Measurements from ENCODE around the gene SLC5A10.
"Not testable (repeated sequence)": the region's sequence is repeated elsewhere in the genome, so short reads cannot be mapped to it uniquely, and the experiment has no call there.

SLC5A10 gene

GRCh38 chr17:18917506-18918032, 34.4 kb upstream of the SLC5A10 start:
- DNase-seq (ENCODE audit: low spot score) = no peak
- TF ChIP-seq CTCF (IDR thresholded peaks at IDR 0.05; ENCODE audit: borderline replicate concordance, control extremely low read depth, extremely low read depth, insufficient read depth, missing control alignments) = no peak
- in situ Hi-C loops (cut with MboI; ENCODE audit: low sequenced_read_pairs, unreplicated experiment) = no loop called here

GRCh38 chr17:18919963-18920362, 32.0 kb upstream of the SLC5A10 start:
- TF ChIP-seq CTCF (IDR thresholded peaks at IDR 0.05; ENCODE audit: borderline replicate concordance, control extremely low read depth, extremely low read depth, insufficient read depth, missing control alignments) = no peak
- DNase-seq (ENCODE audit: low spot score) = no peak
- in situ Hi-C loops (cut with MboI; ENCODE audit: low sequenced_read_pairs, unreplicated experiment) = no loop called here

GRCh38 chr17:18920911-18921441, 31.0 kb upstream of the SLC5A10 start:
- in situ Hi-C loops (cut with MboI; ENCODE audit: low sequenced_read_pairs, unreplicated experiment) = no loop called here
- no peak for DNase-seq (ENCODE audit: low spot score)
- no peak for TF ChIP-seq CTCF (IDR thresholded peaks at IDR 0.05; ENCODE audit: borderline replicate concordance, control extremely low read depth, extremely low read depth, insufficient read depth, missing control alignments)

- DNase-seq (ENCODE audit: low spot score) = no peak
- no peak for TF ChIP-seq CTCF (IDR thresholded peaks at IDR 0.05; ENCODE audit: borderline replicate concordance, control extremely low read depth, extremely low read depth, insufficient read depth, missing control alignments)
- in situ Hi-C loops (cut with MboI; ENCODE audit: low sequenced_read_pairs, unreplicated experiment) = no loop called here
These were observed 30.5 kb upstream of the SLC5A10 start for GRCh38 chr17:18921485-18921884.

- peak; percentile 66 for DNase-seq (ENCODE audit: low spot score)
- in situ Hi-C loops (cut with MboI; ENCODE audit: low sequenced_read_pairs, unreplicated experiment) = no loop called here
- no peak for TF ChIP-seq CTCF (IDR thresholded peaks at IDR 0.05; ENCODE audit: borderline replicate concordance, control extremely low read depth, extremely low read depth, insufficient read depth, missing control alignments)
These were observed 30.0 kb upstream of the SLC5A10 start for GRCh38 chr17:18921912-18922451.

GRCh38 chr17:18922596-18922995, 29.4 kb upstream of the SLC5A10 start:
- DNase-seq (ENCODE audit: low spot score); in situ Hi-C loops (cut with MboI; ENCODE audit: low sequenced_read_pairs, unreplicated experiment): not testable (repeated sequence)

- DNase-seq (ENCODE audit: low spot score) = peak; percentile 33
- no peak for TF ChIP-seq CTCF (IDR thresholded peaks at IDR 0.05; ENCODE audit: borderline replicate concordance, control extremely low read depth, extremely low read depth, insufficient read depth, missing control alignments)
- in situ Hi-C loops (cut with MboI; ENCODE audit: low sequenced_read_pairs, unreplicated experiment) = loop anchor here (25.0 kb wide), 1 partner anchor 113 kb away; no protein-coding TSS in a partner anchor
These were observed 26.8 kb upstream of the SLC5A10 start for GRCh38 chr17:18925187-18925586.

All from GM13976 (cell line).